Activated naive CD4-positive, alpha-beta T cell treated with anti-CD3 and anti-CD28 coated beads, Interleukin-2, amount 50 U/mL, for 24 hours (primary cell): ENCODE results near the gene NLRC5.

Experiments used
- H3K27ac Mint-ChIP-seq: one replicate; pipeline ENCODE4 v1.8.0; 2021; ENCODE audit warnings: mild to moderate bottlenecking, mixed read lengths
- H3K27me3 Mint-ChIP-seq: one replicate; pipeline ENCODE4 v1.8.0; 2021; ENCODE audit warnings: mixed read lengths
- H3K36me3 Mint-ChIP-seq: one replicate; pipeline ENCODE4 v1.8.0; 2021; ENCODE audit warnings: mixed read lengths
- H3K4me1 Mint-ChIP-seq: one replicate; pipeline ENCODE4 v1.8.0; 2021; ENCODE audit warnings: mixed read lengths
- H3K4me3 Mint-ChIP-seq: one replicate; pipeline ENCODE4 v1.8.0; 2021; ENCODE audit warnings: mild to moderate bottlenecking, mixed read lengths
- H3K9me3 Mint-ChIP-seq: one replicate; pipeline ENCODE4 v1.8.0; 2021; ENCODE audit warnings: mixed read lengths

Gene NLRC5, protein sequence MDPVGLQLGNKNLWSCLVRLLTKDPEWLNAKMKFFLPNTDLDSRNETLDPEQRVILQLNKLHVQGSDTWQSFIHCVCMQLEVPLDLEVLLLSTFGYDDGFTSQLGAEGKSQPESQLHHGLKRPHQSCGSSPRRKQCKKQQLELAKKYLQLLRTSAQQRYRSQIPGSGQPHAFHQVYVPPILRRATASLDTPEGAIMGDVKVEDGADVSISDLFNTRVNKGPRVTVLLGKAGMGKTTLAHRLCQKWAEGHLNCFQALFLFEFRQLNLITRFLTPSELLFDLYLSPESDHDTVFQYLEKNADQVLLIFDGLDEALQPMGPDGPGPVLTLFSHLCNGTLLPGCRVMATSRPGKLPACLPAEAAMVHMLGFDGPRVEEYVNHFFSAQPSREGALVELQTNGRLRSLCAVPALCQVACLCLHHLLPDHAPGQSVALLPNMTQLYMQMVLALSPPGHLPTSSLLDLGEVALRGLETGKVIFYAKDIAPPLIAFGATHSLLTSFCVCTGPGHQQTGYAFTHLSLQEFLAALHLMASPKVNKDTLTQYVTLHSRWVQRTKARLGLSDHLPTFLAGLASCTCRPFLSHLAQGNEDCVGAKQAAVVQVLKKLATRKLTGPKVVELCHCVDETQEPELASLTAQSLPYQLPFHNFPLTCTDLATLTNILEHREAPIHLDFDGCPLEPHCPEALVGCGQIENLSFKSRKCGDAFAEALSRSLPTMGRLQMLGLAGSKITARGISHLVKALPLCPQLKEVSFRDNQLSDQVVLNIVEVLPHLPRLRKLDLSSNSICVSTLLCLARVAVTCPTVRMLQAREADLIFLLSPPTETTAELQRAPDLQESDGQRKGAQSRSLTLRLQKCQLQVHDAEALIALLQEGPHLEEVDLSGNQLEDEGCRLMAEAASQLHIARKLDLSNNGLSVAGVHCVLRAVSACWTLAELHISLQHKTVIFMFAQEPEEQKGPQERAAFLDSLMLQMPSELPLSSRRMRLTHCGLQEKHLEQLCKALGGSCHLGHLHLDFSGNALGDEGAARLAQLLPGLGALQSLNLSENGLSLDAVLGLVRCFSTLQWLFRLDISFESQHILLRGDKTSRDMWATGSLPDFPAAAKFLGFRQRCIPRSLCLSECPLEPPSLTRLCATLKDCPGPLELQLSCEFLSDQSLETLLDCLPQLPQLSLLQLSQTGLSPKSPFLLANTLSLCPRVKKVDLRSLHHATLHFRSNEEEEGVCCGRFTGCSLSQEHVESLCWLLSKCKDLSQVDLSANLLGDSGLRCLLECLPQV (N-terminal part only)

DNA sequence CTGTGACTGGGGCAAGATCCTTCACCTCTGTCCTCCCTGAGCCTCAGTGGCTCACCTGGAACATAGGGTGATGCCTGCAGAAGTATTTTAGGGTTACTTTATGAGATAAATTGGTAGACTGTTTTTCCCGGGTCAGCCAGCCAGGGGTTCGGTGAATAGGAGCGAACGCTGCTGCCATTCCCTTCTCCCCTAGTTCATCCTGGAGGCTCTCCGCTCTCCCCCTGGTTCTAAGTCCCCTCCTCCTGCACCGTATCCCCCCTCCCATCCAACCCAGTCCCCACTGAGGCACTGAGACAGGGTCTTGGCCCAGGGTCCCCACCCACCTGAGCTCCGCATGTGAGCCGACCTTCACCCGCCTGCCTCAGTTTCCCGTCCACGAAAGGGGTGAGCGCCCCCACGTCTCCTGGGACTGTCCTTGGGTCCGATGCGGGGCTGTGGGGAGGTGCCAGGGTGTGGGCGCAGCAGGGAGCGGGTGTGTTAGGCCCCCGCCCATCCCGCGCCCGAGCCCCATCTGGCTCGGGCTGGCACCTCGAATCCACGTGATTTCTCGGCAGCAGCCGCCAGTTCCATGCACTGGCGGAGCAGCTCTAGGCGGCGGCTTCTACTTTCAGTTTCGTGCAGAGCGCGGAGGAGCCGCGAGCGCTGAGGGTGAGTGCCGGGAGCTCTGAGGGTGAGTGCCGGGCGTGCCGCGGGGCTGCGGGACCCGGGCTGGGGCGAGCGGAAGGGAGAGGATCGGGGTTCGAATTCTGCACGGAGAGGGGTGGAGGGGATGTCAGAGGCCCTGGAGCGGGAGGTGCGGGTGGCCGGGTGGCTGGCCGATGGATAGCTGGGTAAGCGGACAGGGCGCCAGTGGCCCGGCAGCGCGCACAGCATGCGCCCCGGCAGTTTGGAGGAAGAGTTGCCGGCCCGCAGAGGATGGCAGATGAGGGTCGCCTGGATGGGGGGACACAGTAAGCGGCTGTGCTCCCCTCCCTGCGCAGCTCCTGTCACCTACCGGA lies at the start of gene NLRC5:
NLRC5 (plus strand) TSS at position 610 of the 998 bp plus-strand sequence. CDS start 31,156 bp downstream, outside the sequence.
- H3K36me3 Mint-ChIP-seq: peaks cover 32% of the 10 kb centered on the region
- H3K9me3 Mint-ChIP-seq: no peaks in the 10 kb centered on the region
- no peaks in the 10 kb centered on the region for H3K27me3 Mint-ChIP-seq
- H3K27ac Mint-ChIP-seq: peak within 1 kb of the TSS; percentile 99
- peaks cover 68% of the 10 kb centered on the region for H3K4me1 Mint-ChIP-seq
- H3K4me3 Mint-ChIP-seq: peak within 1 kb of the TSS; percentile 93

- Mint-ChIP-seq H3K36me3 (peaks cover 44% of the 10 kb centered on the region), H3K4me3 (no peak overlapping the region), H3K27me3 (no peaks in the 10 kb centered on the region), H3K4me1 (peaks cover 67% of the 10 kb centered on the region), H3K27ac (peak overlapping the region; percentile 35), H3K9me3 (no peaks in the 10 kb centered on the region)
Measured at GRCh38 chr16:56939801-56940200, 49.6 kb upstream of the NLRC5 start.

- Mint-ChIP-seq H3K27me3 (no peaks in the 10 kb centered on the region), H3K27ac (peak overlapping the region; percentile 38), H3K4me3 (no peak overlapping the region), H3K4me1 (peaks cover 62% of the 10 kb centered on the region), H3K9me3 (no peaks in the 10 kb centered on the region), H3K36me3 (peaks cover 35% of the 10 kb centered on the region)
Measured at GRCh38 chr16:56941092-56941491, 48.3 kb upstream of the NLRC5 start.

DNA sequence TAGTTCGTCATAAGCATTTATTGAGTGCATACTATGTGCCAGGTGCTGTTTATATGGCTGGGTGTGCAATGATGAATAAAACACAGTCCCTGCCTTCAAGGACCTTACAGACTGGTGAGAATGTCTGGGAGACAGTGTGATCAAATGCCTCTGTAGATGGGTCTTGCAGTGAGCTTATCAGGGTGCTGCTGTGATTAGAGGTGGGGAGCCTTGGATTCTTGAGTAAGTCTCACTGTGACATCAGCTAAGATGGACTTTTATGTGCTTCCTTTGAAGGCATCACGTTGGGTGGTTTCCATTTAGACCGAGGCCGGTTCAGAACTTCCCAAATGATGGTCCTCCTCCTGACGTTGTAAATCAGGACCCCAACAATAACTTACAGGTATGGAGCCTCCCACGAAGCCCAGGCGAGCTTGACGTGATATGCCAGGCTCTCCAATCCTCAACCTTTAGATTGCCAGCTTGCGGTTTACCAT lies 47.5 kb upstream of the NLRC5 start:
- Mint-ChIP-seq H3K36me3 (peaks cover 31% of the 10 kb centered on the region), H3K4me1 (peaks cover 58% of the 10 kb centered on the region), H3K27ac (peak overlapping the region; percentile 65), H3K4me3 (no peak overlapping the region), H3K9me3 (no peaks in the 10 kb centered on the region), H3K27me3 (no peaks in the 10 kb centered on the region)

GRCh38 chr16:56943761-56944375 lies 45.5 kb upstream of the NLRC5 start:
- H3K9me3 Mint-ChIP-seq: no peaks in the 10 kb centered on the region
- H3K36me3 Mint-ChIP-seq: peaks cover 20% of the 10 kb centered on the region
- peak overlapping the region; percentile 85 for H3K27ac Mint-ChIP-seq
- no peak overlapping the region for H3K4me3 Mint-ChIP-seq
- peaks cover 41% of the 10 kb centered on the region for H3K4me1 Mint-ChIP-seq
- H3K27me3 Mint-ChIP-seq: no peaks in the 10 kb centered on the region

GRCh38 chr16:56944954-56945839 lies 44.2 kb upstream of the NLRC5 start:
- Mint-ChIP-seq H3K36me3 (peaks cover 14% of the 10 kb centered on the region), H3K4me3 (peak overlapping the region; percentile 15), H3K9me3 (no peaks in the 10 kb centered on the region), H3K4me1 (peaks cover 28% of the 10 kb centered on the region), H3K27me3 (no peaks in the 10 kb centered on the region), H3K27ac (peak overlapping the region; percentile 85)

DNA sequence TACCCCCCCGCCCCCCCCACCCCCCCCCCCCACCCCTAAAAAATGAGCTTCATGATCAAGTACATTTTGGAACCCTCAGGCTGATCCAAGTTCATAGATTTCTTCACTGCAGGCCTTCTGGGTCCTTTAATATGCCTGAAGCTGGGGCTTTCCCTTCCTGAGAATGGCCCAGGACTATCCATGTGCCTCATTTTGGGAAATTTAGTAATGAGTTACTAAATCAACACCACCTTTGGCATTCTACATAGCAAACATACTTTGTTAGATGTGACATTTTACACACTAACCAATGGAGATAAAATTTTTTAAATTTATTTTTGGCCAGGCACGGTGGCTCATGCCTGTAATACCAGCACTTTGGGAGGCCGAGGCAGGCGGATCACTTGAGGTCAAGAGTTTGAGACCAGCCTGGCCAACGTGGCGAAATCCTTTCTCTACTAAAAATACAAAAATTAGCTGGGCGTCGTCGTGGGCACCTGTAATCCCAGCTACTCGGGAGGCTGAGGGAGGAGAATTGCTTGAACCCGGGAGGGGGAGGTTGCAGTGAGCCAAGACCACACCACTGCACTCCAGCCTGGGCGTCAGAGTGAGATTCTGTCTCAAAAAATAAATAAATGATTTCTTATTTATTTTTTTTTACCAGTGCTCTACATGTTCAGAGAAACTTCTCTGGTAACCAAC lies 43.4 kb upstream of the NLRC5 start:
- H3K27me3 Mint-ChIP-seq: no peaks in the 10 kb centered on the region
- peaks cover 14% of the 10 kb centered on the region for H3K36me3 Mint-ChIP-seq
- H3K27ac Mint-ChIP-seq: peak overlapping the region; percentile 51
- H3K9me3 Mint-ChIP-seq: no peaks in the 10 kb centered on the region
- H3K4me1 Mint-ChIP-seq: peaks cover 34% of the 10 kb centered on the region
- no peak overlapping the region for H3K4me3 Mint-ChIP-seq

DNA sequence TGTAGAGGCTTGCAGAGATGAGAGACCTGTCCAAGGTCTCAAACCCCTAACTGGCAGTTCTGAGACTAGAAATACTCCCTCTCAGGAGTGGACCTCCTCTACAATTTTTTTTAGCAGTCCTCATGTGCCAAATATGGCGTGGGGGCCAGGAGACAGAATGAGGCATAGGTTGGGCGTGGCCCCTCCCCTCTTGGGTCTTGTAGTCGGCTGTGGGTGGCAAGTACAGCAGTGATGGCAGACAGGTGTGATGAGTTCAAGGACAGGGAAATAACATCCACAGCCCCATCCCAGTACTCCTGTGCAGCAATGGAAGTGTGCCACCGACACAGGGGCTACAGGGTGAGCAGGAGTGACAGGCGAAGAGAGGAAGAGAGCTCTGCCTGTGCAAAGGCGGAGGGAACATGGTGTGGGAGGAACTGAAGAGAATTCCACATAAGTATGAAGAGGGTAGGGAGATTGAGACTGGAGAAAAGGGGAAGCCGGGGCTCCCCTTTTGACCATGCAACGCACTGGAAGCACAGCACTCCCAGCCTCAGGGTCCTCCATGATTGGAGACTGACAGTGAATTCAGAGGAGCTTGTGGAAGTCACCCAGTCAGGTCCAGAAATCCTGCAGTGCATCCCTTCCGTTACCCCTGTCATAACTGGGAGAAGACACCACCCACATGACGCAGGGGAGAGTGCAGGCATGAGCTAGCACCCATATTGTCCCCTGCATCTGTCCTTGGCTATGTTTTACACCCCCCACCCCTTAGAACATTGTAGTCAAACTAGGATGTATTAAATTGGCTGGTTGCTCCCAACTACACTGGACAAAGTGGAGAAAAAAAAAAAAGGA lies 42.4 kb upstream of the NLRC5 start:
- H3K4me3 Mint-ChIP-seq: peak overlapping the region; percentile 1
- no peaks in the 10 kb centered on the region for H3K27me3 Mint-ChIP-seq

GRCh38 chr16:56947604-56947995 lies 41.8 kb upstream of the NLRC5 start:
- Mint-ChIP-seq H3K27ac (peak overlapping the region; percentile 65), H3K27me3 (no peaks in the 10 kb centered on the region), H3K9me3 (no peaks in the 10 kb centered on the region), H3K4me1 (peaks cover 40% of the 10 kb centered on the region), H3K36me3 (peaks cover 10% of the 10 kb centered on the region), H3K4me3 (no peak overlapping the region)

More for the DNA sequence above, 42.4 kb upstream of the NLRC5 start:
- peaks cover 40% of the 10 kb centered on the region for H3K4me1 Mint-ChIP-seq
- peaks cover 10% of the 10 kb centered on the region for H3K36me3 Mint-ChIP-seq
- H3K9me3 Mint-ChIP-seq: no peaks in the 10 kb centered on the region
- H3K27ac Mint-ChIP-seq: peak overlapping the region; percentile 94

GRCh38 chr16:56948234-56948633 lies 41.1 kb upstream of the NLRC5 start:
- no peaks in the 10 kb centered on the region for H3K9me3 Mint-ChIP-seq
- peaks cover 36% of the 10 kb centered on the region for H3K4me1 Mint-ChIP-seq
- H3K4me3 Mint-ChIP-seq: no peak overlapping the region
- peak overlapping the region; percentile 65 for H3K27ac Mint-ChIP-seq
- H3K36me3 Mint-ChIP-seq: peaks cover 4% of the 10 kb centered on the region
- no peaks in the 10 kb centered on the region for H3K27me3 Mint-ChIP-seq

DNA sequence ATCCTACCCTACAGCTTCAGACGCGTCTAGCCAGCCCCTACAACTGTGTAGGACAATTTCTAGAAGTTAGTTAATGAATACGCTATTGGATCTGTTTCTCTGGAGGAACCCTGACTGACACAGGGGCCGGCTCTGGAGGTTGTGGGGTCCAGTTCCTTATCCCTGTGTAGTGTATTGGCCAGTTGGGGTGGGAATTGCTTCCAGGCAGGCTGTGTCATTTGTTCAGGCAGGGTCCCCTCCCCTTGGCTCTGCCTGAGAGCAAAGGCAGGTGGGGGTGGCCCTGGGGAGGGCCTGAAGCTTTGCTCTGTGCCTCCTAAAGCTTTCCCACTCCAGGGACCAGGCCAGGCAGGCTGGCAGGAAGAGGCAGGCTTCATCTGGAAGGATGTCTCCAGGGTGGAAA lies 39.3 kb upstream of the NLRC5 start:
- Mint-ChIP-seq H3K4me1 (peaks cover 22% of the 10 kb centered on the region), H3K36me3 (peaks cover 4% of the 10 kb centered on the region), H3K9me3 (no peaks in the 10 kb centered on the region), H3K4me3 (no peak overlapping the region), H3K27ac (no peak overlapping the region), H3K27me3 (no peaks in the 10 kb centered on the region)

DNA sequence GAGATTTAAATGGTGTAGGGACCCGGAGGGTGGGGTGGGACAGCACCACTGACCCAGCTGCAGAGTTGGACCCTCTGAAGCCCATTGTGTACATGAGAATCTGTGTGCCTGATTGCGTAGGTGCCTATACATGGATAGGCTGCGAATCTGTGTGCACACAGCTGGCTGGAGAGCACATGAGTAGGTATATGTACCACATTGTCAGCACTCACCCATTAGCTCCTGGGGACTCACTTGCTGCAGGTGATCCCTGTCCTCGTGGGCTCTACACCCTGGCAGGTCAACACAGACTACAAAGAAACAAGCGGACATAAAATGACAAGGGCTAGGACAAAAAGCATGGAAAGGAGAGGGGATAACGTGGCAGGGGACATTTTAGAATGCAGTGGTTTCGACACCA lies 38.9 kb upstream of the NLRC5 start:
- Mint-ChIP-seq H3K4me1 (peaks cover 18% of the 10 kb centered on the region), H3K4me3 (no peak overlapping the region), H3K27ac (no peak overlapping the region), H3K9me3 (no peaks in the 10 kb centered on the region), H3K36me3 (peaks cover 4% of the 10 kb centered on the region), H3K27me3 (no peaks in the 10 kb centered on the region)
